K562 (cell line): ENCODE results near the gene ZMYND8. TPM values are rescaled to one million over a fixed set of nuclear protein-coding genes. Genes with fewer than 3 reads are reported as not detected.

Experiments
- ATAC-seq: fragments of 200-7000 bp; cut with Tn5 transposase; 3 replicates; pipeline ENCODE4 v1.9.1; 2020; ENCODE audit warnings: moderate library complexity
- BruUV-seq: library from RNA; stranded (reverse); fragments of 400-500 nt; replicated peaks from 2 replicates; lab custom pipeline; 2021; lab: Mats Ljungman, UMichigan
- CTCF ChIA-PET: fragments of 300-600 bp; formaldehyde crosslinking; extraction: SDS; loops from one replicate; lab custom pipeline; 2021; ENCODE audit warnings: low intra/inter-chr PET ratio; lab: Yijun Ruan, JAX
- POLR2A ChIA-PET: fragments of 300-600, 350-650 bp; sonication (Branson Sonifier 250); formaldehyde crosslinking; extraction: SDS; loops from one replicate; lab custom pipeline; 2021; ENCODE audit warnings: antibody characterized with exemption, inconsistent platforms; lab: Yijun Ruan, JAX
- DNase-seq, 4 experiments: peaks; one replicate each; pipeline versions ENCODE4 v3.0.0 to v3.0.0-alpha.2; 2011 to 2018; ENCODE audit warnings: low spot score in 3 of 4, mixed read lengths in 3 of 4; ENCODE audit errors: extremely low read depth in 1 of 4
- FAIRE-seq: peaks from 2 replicates; lab custom pipeline; 2011; peaks lifted over from hg19 to GRCh38; lab: Jason Lieb, UNC
- H2AFZ ChIP-seq: 2 replicates; pipeline ENCODE4 v1.6.0; 2011; ENCODE audit warnings: low read depth, low read length, control low read depth, inconsistent platforms
- H3K27ac ChIP-seq: fragments of 200-600 bp; 3 replicates; pipeline ENCODE4 v1.8.0; 2011; ENCODE audit warnings: low read depth, mild to moderate bottlenecking, control low read depth, inconsistent platforms, low read length, moderate library complexity, mixed read lengths; ENCODE audit errors: extremely low read depth
- H3K27me3 ChIP-seq, 2 experiments: fragments of 300-600 bp in 1 of 2; 2 replicates in 1 of 2; 3 replicates in 1 of 2; pipeline versions ENCODE4 v1.6.0 to v1.8.0; 2011; ENCODE audit warnings: inconsistent platforms in 2 of 2, low read length in 2 of 2, mild to moderate bottlenecking in 1 of 2, mixed read lengths in 1 of 2, moderate library complexity in 1 of 2; ENCODE audit not compliant: control insufficient read depth in 2 of 2, insufficient read depth in 2 of 2
- H3K36me3 ChIP-seq: fragments of 300-600 bp; 3 replicates; pipeline ENCODE4 v1.8.0; 2011; ENCODE audit warnings: mild to moderate bottlenecking, low read length, inconsistent platforms; ENCODE audit not compliant: control insufficient read depth, insufficient read depth
- H3K4me1 ChIP-seq, 2 experiments: fragments of 200-600 bp in 1 of 2; replicated peaks in 1 of 2; 2 replicates in 1 of 2; 3 replicates in 1 of 2; pipeline versions ENCODE4 v1.5.1 to v1.8.0; 2011; ENCODE audit warnings: inconsistent platforms in 2 of 2, low read length in 2 of 2, mild to moderate bottlenecking in 1 of 2, mixed read lengths in 1 of 2, moderate library complexity in 1 of 2; ENCODE audit not compliant: control insufficient read depth in 2 of 2, insufficient read depth in 2 of 2
- H3K4me2 ChIP-seq: 2 replicates; pipeline ENCODE4 v1.6.1; 2011; ENCODE audit warnings: low read length, control low read depth, inconsistent platforms, mixed read lengths; ENCODE audit not compliant: insufficient read depth
- H3K4me3 ChIP-seq: fragments of 200-600 bp; sonication (generic), shearing (Covaris generic); 2 replicates; pipeline ENCODE4 v1.5.1; 2016; ENCODE audit warnings: control low read depth, inconsistent platforms
- H3K79me2 ChIP-seq: fragments of 200-600 bp; 3 replicates; pipeline ENCODE4 v1.8.0; 2011; ENCODE audit warnings: low read length, inconsistent platforms; ENCODE audit not compliant: control insufficient read depth, insufficient read depth
- H3K9ac ChIP-seq, 2 experiments: 2 replicates each; pipeline versions ENCODE4 v1.6.0 to v1.6.1; 2011; ENCODE audit warnings: low read depth in 2 of 2, low read length in 2 of 2, control low read depth in 1 of 2, inconsistent platforms in 1 of 2, mild to moderate bottlenecking in 1 of 2, mixed read lengths in 1 of 2; ENCODE audit not compliant: insufficient read depth in 1 of 2
- H3K9me1 ChIP-seq: one replicate; pipeline ENCODE4 v1.6.0; 2011; ENCODE audit warnings: inconsistent platforms, mild to moderate bottlenecking, low read length, moderate library complexity; ENCODE audit not compliant: control insufficient read depth, insufficient read depth
- H3K9me3 ChIP-seq: replicated peaks from 2 replicates; pipeline ENCODE4 v1.5.1; 2011; ENCODE audit warnings: low read depth, low read length, inconsistent platforms; ENCODE audit not compliant: control insufficient read depth, insufficient read depth
- H4K20me1 ChIP-seq: replicated peaks from 2 replicates; pipeline ENCODE4 v1.6.1; 2011; ENCODE audit warnings: low read length, inconsistent platforms, mixed read lengths; ENCODE audit not compliant: control insufficient read depth, insufficient read depth
- BRD4 ChIP-seq: fragments of 200-600 bp; sonication (generic); IDR thresholded peaks from 2 replicates; pipeline ENCODE4 v1.6.1; 2017; ENCODE audit warnings: inconsistent platforms
- IRF2 ChIP-seq: sonication (generic); formaldehyde crosslinking; IDR thresholded peaks from 2 replicates; pipeline ENCODE4 v1.8.1; 2022; ENCODE audit warnings: mild to moderate bottlenecking, missing genetic modification reagents
- NR2C2 ChIP-seq, 2 experiments: fragments of 200-800 bp in 1 of 2; sonication (Bioruptor generic) in 1 of 2; sonication (generic) in 1 of 2; formaldehyde crosslinking in 1 of 2; IDR thresholded peaks; 2 replicates each; pipeline versions ENCODE4 v1.6.1 to v1.8.0; 2016 to 2022; ENCODE audit warnings: mild to moderate bottlenecking in 1 of 2, missing compliant biosample characterization in 1 of 2, missing genetic modification characterization in 1 of 2, missing genetic modification reagents in 1 of 2
- RBFOX2 ChIP-seq: fragments of 200-400 bp; formaldehyde crosslinking; IDR thresholded peaks from 2 replicates; pipeline ENCODE4 v1.6.1; 2017; ENCODE audit warnings: low read depth, mild to moderate bottlenecking, low read length, moderate library complexity
- THAP7 ChIP-seq: fragments of 250-450 bp; sonication (Bioruptor Pico); IDR thresholded peaks from 2 replicates; pipeline ENCODE4 v1.5.0; 2021
- UBTF ChIP-seq, 2 experiments: IDR thresholded peaks; 2 replicates each; pipeline ENCODE4 v1.6.1; 2012; ENCODE audit warnings: improper control_type of control experiment in 2 of 2, low read depth in 2 of 2, low read length in 2 of 2, borderline replicate concordance in 1 of 2
- ZNF24 ChIP-seq: fragments of 450-650 bp; IDR thresholded peaks from 2 replicates; pipeline ENCODE4 v1.6.1; 2016
- ZNF318 ChIP-seq, 2 experiments: fragments of 450-650 bp; IDR thresholded peaks; 2 replicates each; pipeline ENCODE4 v1.6.1; 2016; ENCODE audit warnings: mild to moderate bottlenecking in 2 of 2, borderline replicate concordance in 1 of 2, low read depth in 1 of 2, moderate library complexity in 1 of 2
- WGBS: fragments of 100-300 bp; shearing (Covaris generic); methylation state at CpG from one replicate; pipeline ENCODE4 v1.1.6; 2016; ENCODE audit warnings: low coverage, mixed read lengths; ENCODE audit not compliant: insufficient coverage; ENCODE audit errors: missing lambda C conversion rate; 5-methylcytosine and 5-hydroxymethylcytosine counted together
- in situ Hi-C: fragments of 300-500 bp; cut with MboI; formaldehyde crosslinking; loops from 4 replicates; pipeline ENCODE4 v1.15.0; 2018; ENCODE audit warnings: inconsistent platforms, mixed read lengths
- intact Hi-C: fragments of 100-400 bp; cut with micrococcal nuclease; formaldehyde crosslinking; loops from 2 replicates; pipeline ENCODE4 v1.14.2; 2022
- polyA plus RNA-seq, 8 experiments: library from polyadenylated mRNA; depleted of rRNA in 4 of 8; stranded (reverse) in 5 of 8; unstranded in 3 of 8; fragments of >200 nt; fragmentation: Nextera tagmentation in 2 of 8; fragmentation: Illumina TruSeq in 1 of 8; extraction: Ambion mirVana in 2 of 8; extraction: Trizol in 1 of 8; gene quantifications; 2 replicates each; pipeline versions ENCODE4 v1.2.1 to v1.2.3, GENCODE V29; 2011 to 2014; ENCODE audit warnings: inconsistent platforms in 1 of 8, missing spikeins in 1 of 8
- total RNA-seq, 7 experiments: library from RNA; depleted of rRNA in 6 of 7; stranded (reverse); fragments of >200 nt in 6 of 7; fragmentation: Illumina TruSeq in 2 of 7; extraction: Trizol in 2 of 7; gene quantifications; 2 replicates each; pipeline versions ENCODE4 v1.2.1 to v1.2.3, GENCODE V29; 2011 to 2021; ENCODE audit warnings: low replicate concordance in 1 of 7

ZMYND8 gene
- total and polyA plus RNA-seq, 9 of the 15 experiments (the other 6 are each of a cell fraction or from before 2014, with no cell fraction given) = 31.8 to 148 (median 71.9) TPM

- FAIRE-seq (peak; percentile 83), DNase-seq (peak; percentile 55 to 81 (median 62)), ATAC-seq (peak; percentile 64)
- peaks cover 45% of the 10 kb centered on the region for H4K20me1 ChIP-seq
- peaks cover 8% of the 10 kb centered on the region for H3K9me1 ChIP-seq
- 9% methylated on average over 21 of the region's 28 CpGs for WGBS
- H3K4me3 ChIP-seq = peak overlapping the region; percentile 21
- BruUV-seq = no TSS peak
- intact Hi-C loops = loop anchor here (5.0 kb wide), 2 partner anchors 38 to 63 kb away; partner anchors contain the start of gene ZMYND8
- peak overlapping the region; percentile 69 to 91 for H3K9ac ChIP-seq
- peak overlapping the region; percentile 89 for H3K27ac ChIP-seq
- in situ Hi-C loops = no loop called here
- peaks cover 100% of the 10 kb centered on the region for H3K79me2 ChIP-seq
- peaks cover 63 to 71% of the 10 kb centered on the region in 2 experiments for H3K4me1 ChIP-seq
- H3K4me2 ChIP-seq = peak overlapping the region; percentile 83
- H3K27me3 ChIP-seq = no peaks in the 10 kb centered on the region
- ChIA-PET POLR2A (interaction anchor here (0.7 to 6.4 kb wide), 6 partner anchors 10 to 136 kb away, joined by 3 to 70 read pairs (median 3); no protein-coding TSS in a partner anchor), CTCF (no interaction called here)
- peaks cover 83% of the 10 kb centered on the region for H3K36me3 ChIP-seq
- no peak overlapping the region for H2AFZ ChIP-seq
- H3K9me3 ChIP-seq = no peaks in the 10 kb centered on the region
- TF ChIP-seq NR2C2 (CRISPR knock-in tag; IDR thresholded peaks at IDR 0.05) (no peak), NR2C2 (tag; IDR thresholded peaks at IDR 0.05) (no peak), UBTF (IDR thresholded peaks at IDR 0.05; ENCODE audit: borderline replicate concordance in 1 of 2, low read depth in 2 of 2, low read length in 2 of 2) (no peak), RBFOX2 (peak; percentile 60), BRD4 (peak; percentile 13; the same call in 1 of the 2 replicates), IRF2 (CRISPR knock-in tag) (no peak), THAP7 (no peak), ZNF318 (IDR thresholded peaks at IDR 0.05; ENCODE audit: borderline replicate concordance in 1 of 2, low read depth in 1 of 2) (no peak), ZNF24 (no peak)
These were observed 37.6 kb downstream of the ZMYND8 start for GRCh38 chr20:47318586-47319516.
